Muscle of leg (tissue), 11 donors: ENCODE data around the gene RGS3. TPM values are rescaled to one million over a fixed set of nuclear protein-coding genes. Genes with fewer than 3 reads are reported as not detected.
A peak's percentile ranks its signal among the peaks of the same experiment; 100 is the strongest.

Experiments used
- DNase-seq: peaks from one replicate; pipeline ENCODE4 v3.0.0; 2013
- H3K27ac ChIP-seq: one replicate; pipeline ENCODE4 v1.5.1; 2013; ENCODE audit warnings: mild to moderate bottlenecking, low read length, control low read depth
- H3K27me3 ChIP-seq: one replicate; pipeline ENCODE4 v1.6.1; 2013; ENCODE audit warnings: low read length; ENCODE audit not compliant: control insufficient read depth, insufficient read depth
- H3K36me3 ChIP-seq: one replicate; pipeline ENCODE4 v1.6.1; 2013; ENCODE audit warnings: low read length; ENCODE audit not compliant: control insufficient read depth, insufficient read depth
- H3K4me1 ChIP-seq: one replicate; pipeline ENCODE4 v1.6.1; 2013; ENCODE audit warnings: low read length; ENCODE audit not compliant: control insufficient read depth, insufficient read depth
- H3K4me3 ChIP-seq: one replicate; pipeline ENCODE4 v1.5.1; 2013; ENCODE audit warnings: low read length, control low read depth
- H3K9me3 ChIP-seq: replicated peaks from 2 replicates; pipeline ENCODE4 v1.6.1; 2013; ENCODE audit warnings: low read depth, low read length; ENCODE audit not compliant: control insufficient read depth
- WGBS: methylation state at CpG from one replicate; pipeline ENCODE4 v1.1.5; 2013; ENCODE audit warnings: missing lambda C conversion rate; ENCODE audit not compliant: insufficient coverage; 5-methylcytosine and 5-hydroxymethylcytosine counted together
- polyA plus RNA-seq, 8 donors: library from polyadenylated mRNA; unstranded; fragments of 120-200 nt; gene quantifications; one replicate each; pipeline versions ENCODE4 v1.2.1 to v1.2.3, GENCODE V29; 2013; ENCODE audit warnings: inconsistent platforms in 1 of 8, low replicate concordance in 1 of 8; ENCODE audit not compliant: insufficient read length in 8 of 8, insufficient read depth in 1 of 8
- total RNA-seq: library from RNA; stranded (reverse); fragments of 120-200 nt; gene quantifications from one replicate; pipeline ENCODE4 v1.2.4, GENCODE V29; 2013

RGS3 gene
- total and polyA plus RNA-seq, 9 donors, result 38.0 to 63.3 (median 49.1) TPM

DNA sequence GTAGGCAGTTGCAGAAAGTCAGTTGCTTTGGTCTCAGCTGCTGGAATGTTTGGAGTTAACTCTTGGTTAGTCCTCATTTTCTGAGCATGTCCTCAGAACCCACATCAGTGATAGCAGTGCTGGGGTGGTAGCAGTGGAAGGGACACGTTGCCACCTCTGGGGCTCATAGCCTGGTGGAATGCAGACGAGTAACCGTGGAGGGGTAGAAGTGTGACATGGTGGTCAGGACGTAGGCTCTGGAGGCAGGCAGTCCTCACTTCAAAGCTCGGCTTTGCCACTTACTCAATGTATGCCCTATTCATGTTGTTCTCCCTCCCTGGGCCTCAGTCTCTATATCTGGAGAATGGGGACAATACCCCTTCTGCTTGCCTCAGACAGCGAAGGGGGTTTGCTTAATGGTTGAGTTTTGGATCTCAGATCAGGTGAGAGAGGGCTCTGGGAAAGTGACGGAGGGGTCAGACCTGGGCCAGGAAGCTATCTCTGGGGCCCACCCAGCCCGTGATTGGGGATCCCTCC, 62.8 kb downstream of the RGS3 start:
- WGBS, result 78% methylated on average over 4 of the region's 8 CpGs
- no peak for DNase-seq
- no peaks in the 10 kb centered on the region for H3K27me3 ChIP-seq
- peaks cover 4% of the 10 kb centered on the region for H3K36me3 ChIP-seq
- no peaks in the 10 kb centered on the region for H3K9me3 ChIP-seq
- no peak overlapping the region for H3K4me3 ChIP-seq
- peak overlapping the region; percentile 37 for H3K27ac ChIP-seq
- peaks cover 40% of the 10 kb centered on the region for H3K4me1 ChIP-seq

DNA sequence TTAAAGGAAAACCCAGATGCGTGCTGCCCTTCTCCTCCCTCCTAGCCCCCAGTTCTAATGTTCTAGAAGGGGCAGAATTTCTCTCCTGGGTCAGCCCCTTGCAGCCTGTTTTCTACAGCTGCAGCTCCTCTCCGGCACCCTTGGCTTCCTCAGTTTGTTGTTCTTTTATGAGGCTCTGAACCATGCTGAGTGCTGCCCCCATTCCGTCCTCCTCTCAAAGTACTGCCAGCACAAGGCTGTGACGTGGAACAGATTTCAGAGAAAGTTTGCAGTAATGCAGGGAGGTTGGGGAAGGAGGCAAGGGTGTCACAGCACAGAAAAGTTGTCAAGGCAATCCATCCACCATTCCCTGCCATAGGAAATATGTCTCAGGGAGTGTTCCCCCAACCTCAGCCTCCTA, 63.3 kb downstream of the RGS3 start:
- Histone ChIP-seq H3K9me3 (no peaks in the 10 kb centered on the region), H3K36me3 (peaks cover 4% of the 10 kb centered on the region), H3K4me3 (no peak overlapping the region), H3K27ac (no peak overlapping the region), H3K4me1 (peaks cover 40% of the 10 kb centered on the region), H3K27me3 (no peaks in the 10 kb centered on the region)
- 25% methylated on average over 1 of the region's 4 CpGs for WGBS
- DNase-seq, result no peak

- Histone ChIP-seq H3K36me3 (peaks cover 4% of the 10 kb centered on the region), H3K27me3 (no peaks in the 10 kb centered on the region), H3K4me1 (peaks cover 29% of the 10 kb centered on the region), H3K4me3 (no peak overlapping the region), H3K27ac (no peak overlapping the region), H3K9me3 (no peaks in the 10 kb centered on the region)
- no peak for DNase-seq
- WGBS, result 100% methylated on average over 3 of the region's 6 CpGs
Measured at GRCh38 chr9:113528088-113528487, 64.6 kb downstream of the RGS3 start.

- peaks cover 4% of the 10 kb centered on the region for H3K36me3 ChIP-seq
- 72% methylated on average over 2 of the region's 2 CpGs for WGBS
Measured at GRCh38 chr9:113528811-113529210, 65.3 kb downstream of the RGS3 start.

GRCh38 chr9:113529336-113530009, 65.9 kb downstream of the RGS3 start:
- no peak overlapping the region for H3K27ac ChIP-seq

More at GRCh38 chr9:113528811-113529210, 65.3 kb downstream of the RGS3 start:
- H3K4me3 ChIP-seq, result no peak overlapping the region
- DNase-seq, result no peak
- peaks cover 24% of the 10 kb centered on the region for H3K4me1 ChIP-seq
- H3K27me3 ChIP-seq, result no peaks in the 10 kb centered on the region
- H3K27ac ChIP-seq, result no peak overlapping the region
- H3K9me3 ChIP-seq, result no peaks in the 10 kb centered on the region

DNA sequence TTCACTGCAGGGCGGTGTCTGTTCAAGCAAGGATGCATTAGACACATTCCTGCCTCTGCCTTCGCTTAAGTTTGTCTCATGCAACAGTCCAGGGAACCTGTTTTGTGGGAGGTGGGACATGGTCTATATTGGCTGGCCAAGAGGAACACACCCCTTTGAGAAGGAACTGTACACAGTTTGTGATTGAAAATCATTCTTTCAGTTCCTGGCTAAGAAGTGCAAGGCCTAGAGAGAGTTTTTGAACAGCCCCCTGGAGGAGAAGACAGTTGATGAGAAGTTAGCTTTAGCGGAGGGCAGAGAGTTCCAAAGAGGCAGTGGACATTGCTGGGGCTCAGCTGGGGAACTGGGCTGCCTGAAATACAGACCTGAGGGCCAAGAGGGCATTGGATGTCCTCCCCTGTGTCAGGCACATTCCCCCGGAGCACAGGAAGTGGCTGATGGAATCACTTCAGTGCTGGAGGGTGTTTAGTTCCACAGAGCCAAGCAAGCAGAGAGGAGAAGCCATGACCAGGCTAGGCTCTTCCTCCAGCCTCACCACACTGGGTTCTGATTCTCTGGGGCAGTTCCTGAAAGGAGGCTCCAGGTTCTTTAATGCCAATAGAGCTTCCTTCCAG, 66.6 kb downstream of the RGS3 start:
- H3K27me3 ChIP-seq, result no peaks in the 10 kb centered on the region
- H3K9me3 ChIP-seq, result no peaks in the 10 kb centered on the region
- no peak overlapping the region for H3K27ac ChIP-seq
- DNase-seq, result no peak
- peaks cover 12% of the 10 kb centered on the region for H3K4me1 ChIP-seq
- no peak overlapping the region for H3K4me3 ChIP-seq
- peaks cover 4% of the 10 kb centered on the region for H3K36me3 ChIP-seq
- WGBS, result 54% methylated on average over 3 of the region's 4 CpGs

More at GRCh38 chr9:113529336-113530009, 65.9 kb downstream of the RGS3 start:
- Histone ChIP-seq H3K9me3 (no peaks in the 10 kb centered on the region), H3K4me1 (peaks cover 18% of the 10 kb centered on the region), H3K4me3 (no peak overlapping the region), H3K27me3 (no peaks in the 10 kb centered on the region), H3K36me3 (peaks cover 4% of the 10 kb centered on the region)
- no peak for DNase-seq
- WGBS, result 72% methylated on average over 4 of the region's 7 CpGs

DNA sequence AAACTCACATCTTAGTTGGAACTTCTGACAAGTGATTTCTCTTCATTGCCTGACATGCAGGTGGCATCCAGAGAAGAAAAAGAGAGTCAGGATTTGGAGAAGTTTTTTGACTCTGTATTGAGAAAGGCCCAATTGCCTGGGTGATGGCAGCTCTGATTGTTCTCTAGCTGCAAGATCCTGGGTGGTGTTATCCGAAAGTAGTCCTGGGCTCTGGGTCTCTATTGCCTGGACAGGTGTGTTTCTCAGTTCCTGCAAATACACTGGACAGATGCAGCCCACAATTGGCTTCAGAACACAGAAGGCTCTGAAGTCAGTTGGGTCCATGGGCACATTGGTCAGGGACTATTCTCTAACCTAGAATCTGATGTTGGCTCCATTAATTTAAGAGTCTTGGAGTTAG, 67.4 kb downstream of the RGS3 start:
- Histone ChIP-seq H3K4me1 (peaks cover 11% of the 10 kb centered on the region), H3K36me3 (peaks cover 2% of the 10 kb centered on the region), H3K27ac (no peak overlapping the region), H3K9me3 (no peaks in the 10 kb centered on the region), H3K27me3 (no peaks in the 10 kb centered on the region), H3K4me3 (no peak overlapping the region)
- no peak for DNase-seq
- 89% methylated on average over 1 of the region's 1 CpG for WGBS

- no peak overlapping the region for H3K27ac ChIP-seq
Measured at GRCh38 chr9:113531919-113532808, 68.6 kb downstream of the RGS3 start.

DNA sequence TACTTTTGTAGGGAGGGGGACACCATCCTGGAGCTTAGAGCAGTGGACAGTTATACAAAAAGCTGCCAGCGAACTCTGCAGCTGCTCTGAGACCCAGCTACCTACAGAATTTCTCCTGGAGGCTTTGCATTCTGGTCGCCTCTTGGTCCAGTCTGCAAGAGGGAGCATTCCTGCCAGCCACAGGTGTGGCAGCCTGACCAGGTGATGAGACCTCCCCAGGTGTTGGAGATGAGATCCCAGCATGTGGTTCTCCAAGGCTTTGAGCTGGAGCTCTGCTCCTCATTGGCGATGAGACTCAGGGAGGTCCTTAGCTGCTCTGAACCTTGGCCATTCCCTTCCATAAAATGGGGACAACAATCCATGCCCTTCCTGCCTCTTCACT, 69.3 kb downstream of the RGS3 start:
- Histone ChIP-seq H3K27ac (no peak overlapping the region), H3K27me3 (no peaks in the 10 kb centered on the region), H3K4me1 (peaks cover 29% of the 10 kb centered on the region), H3K36me3 (no peaks in the 10 kb centered on the region), H3K9me3 (no peaks in the 10 kb centered on the region), H3K4me3 (no peak overlapping the region)
- no peak for DNase-seq
- WGBS, result 78% methylated on average over 3 of the region's 3 CpGs

More at GRCh38 chr9:113531919-113532808, 68.6 kb downstream of the RGS3 start:
- H3K27me3 ChIP-seq, result no peaks in the 10 kb centered on the region
- H3K4me1 ChIP-seq, result peaks cover 23% of the 10 kb centered on the region
- H3K4me3 ChIP-seq, result no peak overlapping the region
- no peak for DNase-seq
- no peaks in the 10 kb centered on the region for H3K9me3 ChIP-seq
- WGBS, result 81% methylated on average over 7 of the region's 7 CpGs
- no peaks in the 10 kb centered on the region for H3K36me3 ChIP-seq
